Type B pancreatic cell (in vitro differentiated cells): ENCODE data around the gene ATP2A3. TPM values are rescaled to one million over a fixed set of nuclear protein-coding genes. Genes with fewer than 3 reads are reported as not detected.

Experiments
- DNase-seq: peaks from one replicate; pipeline ENCODE4 v3.0.0; 2021; ENCODE audit warnings: mixed read lengths; ENCODE audit not compliant: unreplicated experiment; ENCODE audit errors: extremely low spot score
- H3K27ac Mint-ChIP-seq: 2 replicates; pipeline ENCODE4 v1.8.0; 2021; ENCODE audit warnings: mild to moderate bottlenecking, mixed read lengths
- H3K27me3 Mint-ChIP-seq: 2 replicates; pipeline ENCODE4 v1.8.0; 2021; ENCODE audit warnings: mixed read lengths
- H3K36me3 Mint-ChIP-seq: 2 replicates; pipeline ENCODE4 v1.8.0; 2021; ENCODE audit warnings: mixed read lengths
- H3K4me1 Mint-ChIP-seq: one replicate; pipeline ENCODE4 v1.8.0; 2021; ENCODE audit warnings: mixed read lengths; ENCODE audit not compliant: unreplicated experiment
- H3K4me3 Mint-ChIP-seq: 2 replicates; pipeline ENCODE4 v1.8.0; 2021; ENCODE audit warnings: mild to moderate bottlenecking, mixed read lengths
- H3K9me3 Mint-ChIP-seq: 2 replicates; pipeline ENCODE4 v1.8.0; 2021; ENCODE audit warnings: mixed read lengths
- CTCF ChIP-seq: fragments of 200-600 bp; sonication (generic); conservative IDR thresholded peaks from 2 replicates; pipeline ENCODE4 v1.5.0; 2021; ENCODE audit warnings: antibody characterized with exemption, mild to moderate bottlenecking
- total RNA-seq: library from RNA; stranded (reverse); gene quantifications from 2 replicates; pipeline ENCODE4 v1.2.1, GENCODE V29; 2021; ENCODE audit warnings: low replicate concordance

The ATP2A3 gene
- total RNA-seq, 1 donor from 2014 or later, result 33.2 TPM

GRCh38 chr17:3903881-3904290 lies 60.4 kb downstream of the ATP2A3 start:
- no peaks in the 10 kb centered on the region for H3K9me3 Mint-ChIP-seq
- H3K27ac Mint-ChIP-seq, result no peak overlapping the region
- DNase-seq, result no peak
- no peaks in the 10 kb centered on the region for H3K36me3 Mint-ChIP-seq
- H3K27me3 Mint-ChIP-seq, result no peaks in the 10 kb centered on the region
- H3K4me1 Mint-ChIP-seq, result no peaks in the 10 kb centered on the region
- no peak for TF ChIP-seq CTCF
- no peak overlapping the region for H3K4me3 Mint-ChIP-seq

- Mint-ChIP-seq H3K4me1 (no peaks in the 10 kb centered on the region), H3K36me3 (no peaks in the 10 kb centered on the region), H3K27me3 (no peaks in the 10 kb centered on the region), H3K4me3 (no peak overlapping the region), H3K27ac (no peak overlapping the region), H3K9me3 (no peaks in the 10 kb centered on the region)
- TF ChIP-seq CTCF, result no peak
- no peak for DNase-seq
Observed at GRCh38 chr17:3903051-3903825, 61.0 kb downstream of the ATP2A3 start.

GRCh38 chr17:3900646-3901045 lies 63.6 kb downstream of the ATP2A3 start:
- H3K27ac Mint-ChIP-seq, result no peak overlapping the region
- no peaks in the 10 kb centered on the region for H3K36me3 Mint-ChIP-seq
- no peak overlapping the region for H3K4me3 Mint-ChIP-seq
- H3K9me3 Mint-ChIP-seq, result no peaks in the 10 kb centered on the region
- no peaks in the 10 kb centered on the region for H3K4me1 Mint-ChIP-seq
- no peak for TF ChIP-seq CTCF
- no peak for DNase-seq
- no peaks in the 10 kb centered on the region for H3K27me3 Mint-ChIP-seq

GRCh38 chr17:3897731-3898130 lies 66.5 kb downstream of the ATP2A3 start:
- H3K27me3 Mint-ChIP-seq, result no peaks in the 10 kb centered on the region
- H3K9me3 Mint-ChIP-seq, result no peaks in the 10 kb centered on the region
- TF ChIP-seq CTCF, result no peak
- H3K27ac Mint-ChIP-seq, result no peak overlapping the region
- DNase-seq, result no peak
- peaks cover 19% of the 10 kb centered on the region for H3K4me1 Mint-ChIP-seq
- no peaks in the 10 kb centered on the region for H3K36me3 Mint-ChIP-seq
- no peak overlapping the region for H3K4me3 Mint-ChIP-seq

- Mint-ChIP-seq H3K4me1 (peaks cover 19% of the 10 kb centered on the region), H3K27ac (no peak overlapping the region), H3K36me3 (no peaks in the 10 kb centered on the region), H3K4me3 (no peak overlapping the region), H3K27me3 (no peaks in the 10 kb centered on the region), H3K9me3 (no peaks in the 10 kb centered on the region)
- TF ChIP-seq CTCF, result no peak
- no peak for DNase-seq
Observed at GRCh38 chr17:3896968-3897235, 67.3 kb downstream of the ATP2A3 start.
